Measurements from ENCODE around the gene TMEM186.
A peak's percentile ranks its signal among the peaks of the same experiment; 100 is the strongest.
"Not testable (repeated sequence)": the region's sequence is repeated elsewhere in the genome, so short reads cannot be mapped to it uniquely, and the experiment has no call there.

The TMEM186 gene

GRCh38 chr16:8806272-8806983 lies 9.0 kb upstream of the TMEM186 start:
- no peak overlapping the region for H3K4me3 Mint-ChIP-seq
- peaks cover 4% of the 10 kb centered on the region for H3K4me1 Mint-ChIP-seq
- DNase-seq (ENCODE audit: low spot score in 2 of 2) (no peak), ATAC-seq (replicated peaks; ENCODE audit: extremely low read depth, poor library complexity, severe bottlenecking) (no peak)
- no peaks in the 10 kb centered on the region for H3K27me3 Mint-ChIP-seq
- no peaks in the 10 kb centered on the region for H3K9me3 Mint-ChIP-seq
- peaks cover 77% of the 10 kb centered on the region for H3K36me3 Mint-ChIP-seq (ENCODE audit: insufficient read depth)
- no peak overlapping the region for H3K27ac Mint-ChIP-seq (ENCODE audit: low read depth)

- DNase-seq (ENCODE audit: low spot score in 2 of 2) (no peak), ATAC-seq (replicated peaks; ENCODE audit: extremely low read depth, poor library complexity, severe bottlenecking) (no peak)
- Mint-ChIP-seq H3K9me3 (no peaks in the 10 kb centered on the region), H3K36me3 (ENCODE audit: insufficient read depth) (peaks cover 60% of the 10 kb centered on the region), H3K27ac (ENCODE audit: low read depth) (no peak overlapping the region), H3K27me3 (no peaks in the 10 kb centered on the region), H3K4me1 (peaks cover 6% of the 10 kb centered on the region), H3K4me3 (no peak overlapping the region)
Observed at GRCh38 chr16:8804313-8804712, 6.9 kb upstream of the TMEM186 start.

- H3K27me3 Mint-ChIP-seq; DNase-seq (ENCODE audit: low spot score in 2 of 2); H3K27ac Mint-ChIP-seq (ENCODE audit: low read depth); H3K9me3 Mint-ChIP-seq; H3K4me3 Mint-ChIP-seq; ATAC-seq (replicated peaks; ENCODE audit: extremely low read depth, poor library complexity, severe bottlenecking): not testable (repeated sequence)
- Mint-ChIP-seq H3K36me3 (ENCODE audit: insufficient read depth) (peaks cover 58% of the 10 kb centered on the region), H3K4me1 (peaks cover 12% of the 10 kb centered on the region)
Observed at GRCh38 chr16:8803733-8804132, 6.3 kb upstream of the TMEM186 start.

GRCh38 chr16:8801701-8802100 lies 4.3 kb upstream of the TMEM186 start:
- ATAC-seq (replicated peaks; ENCODE audit: extremely low read depth, poor library complexity, severe bottlenecking) (no peak), DNase-seq (ENCODE audit: low spot score in 2 of 2) (no peak)
- no peaks in the 10 kb centered on the region for H3K27me3 Mint-ChIP-seq
- no peaks in the 10 kb centered on the region for H3K9me3 Mint-ChIP-seq
- H3K4me1 Mint-ChIP-seq: peaks cover 32% of the 10 kb centered on the region
- no peak overlapping the region for H3K4me3 Mint-ChIP-seq
- no peak overlapping the region for H3K27ac Mint-ChIP-seq (ENCODE audit: low read depth)
- peaks cover 50% of the 10 kb centered on the region for H3K36me3 Mint-ChIP-seq (ENCODE audit: insufficient read depth)

- Mint-ChIP-seq H3K36me3 (ENCODE audit: insufficient read depth) (peaks cover 28% of the 10 kb centered on the region), H3K27me3 (no peaks in the 10 kb centered on the region), H3K9me3 (no peaks in the 10 kb centered on the region), H3K4me1 (peaks cover 40% of the 10 kb centered on the region), H3K27ac (ENCODE audit: low read depth) (peak overlapping the region; percentile 80), H3K4me3 (peak overlapping the region; percentile 89)
- no peak for DNase-seq (ENCODE audit: low spot score in 2 of 2)
- no peak for ATAC-seq (replicated peaks; ENCODE audit: extremely low read depth, poor library complexity, severe bottlenecking)
Observed at GRCh38 chr16:8798535-8799157, 1.2 kb upstream of the TMEM186 start.

GRCh38 chr16:8798174-8798527 lies 712 bp upstream of the TMEM186 start:
- Mint-ChIP-seq H3K4me1 (peaks cover 40% of the 10 kb centered on the region), H3K36me3 (ENCODE audit: insufficient read depth) (peaks cover 23% of the 10 kb centered on the region), H3K27ac (ENCODE audit: low read depth) (peak overlapping the region; percentile 80), H3K9me3 (no peaks in the 10 kb centered on the region), H3K4me3 (peak overlapping the region; percentile 89), H3K27me3 (no peaks in the 10 kb centered on the region)
- peak; percentile 4 for ATAC-seq (replicated peaks; ENCODE audit: extremely low read depth, poor library complexity, severe bottlenecking)
- DNase-seq (ENCODE audit: low spot score in 2 of 2): no peak

GRCh38 chr16:8796469-8797363 lies 723 bp downstream of the TMEM186 start:
- peak overlapping the region; percentile 89 for H3K4me3 Mint-ChIP-seq
- no peak for ATAC-seq (replicated peaks; ENCODE audit: extremely low read depth, poor library complexity, severe bottlenecking)
- DNase-seq (ENCODE audit: low spot score in 2 of 2): no peak
- H3K36me3 Mint-ChIP-seq (ENCODE audit: insufficient read depth): peaks cover 15% of the 10 kb centered on the region
- no peaks in the 10 kb centered on the region for H3K27me3 Mint-ChIP-seq
- H3K4me1 Mint-ChIP-seq: peaks cover 36% of the 10 kb centered on the region
- peak overlapping the region; percentile 80 for H3K27ac Mint-ChIP-seq (ENCODE audit: low read depth)
- no peaks in the 10 kb centered on the region for H3K9me3 Mint-ChIP-seq

- no peak overlapping the region for H3K27ac Mint-ChIP-seq (ENCODE audit: low read depth)
- no peaks in the 10 kb centered on the region for H3K9me3 Mint-ChIP-seq
- ATAC-seq (replicated peaks; ENCODE audit: extremely low read depth, poor library complexity, severe bottlenecking) (no peak), DNase-seq (ENCODE audit: low spot score in 2 of 2) (no peak)
- H3K27me3 Mint-ChIP-seq: no peaks in the 10 kb centered on the region
- peaks cover 36% of the 10 kb centered on the region for H3K4me1 Mint-ChIP-seq
- H3K4me3 Mint-ChIP-seq: no peak overlapping the region
- H3K36me3 Mint-ChIP-seq (ENCODE audit: insufficient read depth): peaks cover 13% of the 10 kb centered on the region
Observed at GRCh38 chr16:8795818-8796217, 1.6 kb downstream of the TMEM186 start.

GRCh38 chr16:8795091-8795490 lies 2.3 kb downstream of the TMEM186 start:
- no peak for ATAC-seq (replicated peaks; ENCODE audit: extremely low read depth, poor library complexity, severe bottlenecking)
- Mint-ChIP-seq H3K4me3 (no peak overlapping the region), H3K4me1 (peaks cover 36% of the 10 kb centered on the region)

GRCh38 chr16:8788578-8789172 lies 8.8 kb downstream of the TMEM186 start:
- Mint-ChIP-seq H3K27ac (ENCODE audit: low read depth) (no peak overlapping the region), H3K36me3 (ENCODE audit: insufficient read depth) (peaks cover 2% of the 10 kb centered on the region)

More at GRCh38 chr16:8795091-8795490, 2.3 kb downstream of the TMEM186 start:
- DNase-seq (ENCODE audit: low spot score in 2 of 2): no peak
- H3K9me3 Mint-ChIP-seq: no peaks in the 10 kb centered on the region
- H3K27me3 Mint-ChIP-seq: no peaks in the 10 kb centered on the region
- peaks cover 13% of the 10 kb centered on the region for H3K36me3 Mint-ChIP-seq (ENCODE audit: insufficient read depth)
- no peak overlapping the region for H3K27ac Mint-ChIP-seq (ENCODE audit: low read depth)

GRCh38 chr16:8786316-8786715 lies 11.1 kb downstream of the TMEM186 start:
- not testable (repeated sequence) for ATAC-seq (replicated peaks; ENCODE audit: extremely low read depth, poor library complexity, severe bottlenecking); H3K4me1 Mint-ChIP-seq; H3K27ac Mint-ChIP-seq (ENCODE audit: low read depth); DNase-seq (ENCODE audit: low spot score in 2 of 2); H3K4me3 Mint-ChIP-seq; H3K9me3 Mint-ChIP-seq; H3K27me3 Mint-ChIP-seq; H3K36me3 Mint-ChIP-seq (ENCODE audit: insufficient read depth)

More at GRCh38 chr16:8788578-8789172, 8.8 kb downstream of the TMEM186 start:
- Mint-ChIP-seq H3K4me1 (no peaks in the 10 kb centered on the region), H3K4me3 (no peak overlapping the region), H3K9me3 (no peaks in the 10 kb centered on the region), H3K27me3 (no peaks in the 10 kb centered on the region)
- ATAC-seq (replicated peaks; ENCODE audit: extremely low read depth, poor library complexity, severe bottlenecking): no peak
- DNase-seq (ENCODE audit: low spot score in 2 of 2): no peak

- DNase-seq (ENCODE audit: low spot score in 2 of 2): no peak
- Mint-ChIP-seq H3K9me3 (no peaks in the 10 kb centered on the region), H3K36me3 (ENCODE audit: insufficient read depth) (no peaks in the 10 kb centered on the region), H3K27ac (ENCODE audit: low read depth) (no peak overlapping the region), H3K27me3 (no peaks in the 10 kb centered on the region), H3K4me1 (no peaks in the 10 kb centered on the region), H3K4me3 (no peak overlapping the region)
- no peak for ATAC-seq (replicated peaks; ENCODE audit: extremely low read depth, poor library complexity, severe bottlenecking)
Observed at GRCh38 chr16:8785408-8785807, 12.0 kb downstream of the TMEM186 start.

All from central memory CD8-positive, alpha-beta T cell (primary cell).